ENCODE results near the gene HIKESHI.
"Not testable (repeated sequence)": the region's sequence is repeated elsewhere in the genome, so short reads cannot be mapped to it uniquely, and the experiment has no call there.

HIKESHI gene

GRCh38 chr11:86294026-86294425 lies 8.0 kb upstream of the HIKESHI start:
- no peak for DNase-seq

GRCh38 chr11:86301742-86302091 lies 323 bp upstream of the HIKESHI start:
- DNase-seq, result no peak

- no peak for DNase-seq
These were observed 1.2 kb downstream of the HIKESHI start for GRCh38 chr11:86303257-86303656.

- DNase-seq, result not testable (repeated sequence)
These were observed 6.7 kb downstream of the HIKESHI start for GRCh38 chr11:86308710-86309109.

GRCh38 chr11:86313793-86314192 lies 11.8 kb downstream of the HIKESHI start:
- no peak for DNase-seq

- no peak for DNase-seq
These were observed 12.6 kb downstream of the HIKESHI start for GRCh38 chr11:86314636-86315035.

- no peak for DNase-seq
These were observed 33.2 kb downstream of the HIKESHI start for GRCh38 chr11:86335131-86335767.

- no peak for DNase-seq
These were observed 35.2 kb downstream of the HIKESHI start for GRCh38 chr11:86337227-86337626.

- DNase-seq, result no peak
These were observed 39.3 kb downstream of the HIKESHI start for GRCh38 chr11:86341382-86341781.

GRCh38 chr11:86346513-86346912 lies 44.5 kb downstream of the HIKESHI start:
- no peak for DNase-seq

GRCh38 chr11:86355256-86355655 lies 53.2 kb downstream of the HIKESHI start:
- peak; percentile 9 for DNase-seq

- DNase-seq, result not testable (repeated sequence)
These were observed 55.4 kb downstream of the HIKESHI start for GRCh38 chr11:86357412-86357811.

- DNase-seq, result no peak
These were observed 56.7 kb downstream of the HIKESHI start for GRCh38 chr11:86358720-86359119.

GRCh38 chr11:86360775-86361395 lies 58.8 kb downstream of the HIKESHI start:
- DNase-seq, result peak; percentile 2

- DNase-seq, result no peak
These were observed 61.4 kb downstream of the HIKESHI start for GRCh38 chr11:86363424-86363823.

GRCh38 chr11:86365546-86365945 lies 63.5 kb downstream of the HIKESHI start:
- no peak for DNase-seq

- no peak for DNase-seq
These were observed 67.6 kb downstream of the HIKESHI start for GRCh38 chr11:86369668-86370067.

GRCh38 chr11:86370171-86370570 lies 68.1 kb downstream of the HIKESHI start:
- DNase-seq, result no peak

- DNase-seq, result no peak
These were observed 69.0 kb downstream of the HIKESHI start for GRCh38 chr11:86370922-86371594.

GRCh38 chr11:86372041-86372440 lies 70.0 kb downstream of the HIKESHI start:
- DNase-seq, result no peak

- no peak for DNase-seq
These were observed 70.5 kb downstream of the HIKESHI start for GRCh38 chr11:86372586-86372985.

- DNase-seq, result no peak
These were observed 72.0 kb downstream of the HIKESHI start for GRCh38 chr11:86374069-86374468.

GRCh38 chr11:86374586-86374985 lies 72.5 kb downstream of the HIKESHI start, which contains the start of gene CCDC81:
Gene CCDC81 (plus strand): TSS chr11:86374887. CDS start chr11:86375164, 277 bp downstream.
- DNase-seq, result no peak

- no peak for DNase-seq
These were observed 75.9 kb downstream of the HIKESHI start for GRCh38 chr11:86377972-86378371.
